Measurements from ENCODE around the gene EPB41L3. TPM values are rescaled to one million over a fixed set of nuclear protein-coding genes. Genes with fewer than 3 reads are reported as not detected.

Gene EPB41L3
- total RNA-seq, result 91.1 and 127 TPM in 2 replicates

DNA sequence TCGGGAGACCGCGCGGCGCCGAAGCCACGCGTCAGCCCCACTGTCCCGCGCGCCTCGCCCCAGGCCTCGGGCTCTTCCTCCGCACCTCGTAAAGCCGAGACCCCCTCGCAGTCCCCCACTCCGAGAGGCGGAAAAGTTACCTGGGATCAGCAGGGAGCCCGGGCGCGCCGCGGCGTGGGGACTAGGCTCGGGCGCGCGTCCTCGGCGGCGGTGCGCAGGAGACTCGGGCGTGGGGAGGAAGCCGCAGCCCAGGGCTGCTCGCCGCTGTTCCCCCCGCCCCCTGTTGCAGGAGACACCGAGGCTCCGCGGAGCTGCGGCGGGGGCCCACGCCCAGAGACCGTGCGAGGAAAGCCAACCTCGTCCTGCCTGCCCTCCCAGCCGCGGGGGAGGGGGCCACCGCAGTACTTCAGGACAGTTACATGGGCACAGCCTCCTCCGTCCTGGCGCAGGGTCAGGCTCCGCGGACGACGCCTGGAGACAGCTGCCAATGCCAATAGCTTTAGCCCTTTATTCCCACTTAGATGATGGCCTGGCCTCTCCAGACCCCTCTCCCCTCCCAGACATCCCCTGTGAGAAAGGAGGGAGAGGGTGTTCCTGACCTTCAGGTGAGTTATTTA is at the start of gene EPB41L3:
Gene EPB41L3, minus strand, starts transcription at position 225 of the 617 bp plus-strand sequence. CDS start 54,814 bp downstream, outside the sequence.

Other genes with a start within 250 kb of the EPB41L3 start
- 6.6 and 10.0 TPM in 2 replicates for gene ZBTB14, start 248.3 kb downstream of the EPB41L3 start, total RNA-seq